GDM1 (cell line): ENCODE measurements around the gene EGFR.

Source experiments
- DNase-seq: peaks from one replicate; lab custom pipeline; 2025; lab: John Stamatoyannopoulos, UW

EGFR gene

DNA sequence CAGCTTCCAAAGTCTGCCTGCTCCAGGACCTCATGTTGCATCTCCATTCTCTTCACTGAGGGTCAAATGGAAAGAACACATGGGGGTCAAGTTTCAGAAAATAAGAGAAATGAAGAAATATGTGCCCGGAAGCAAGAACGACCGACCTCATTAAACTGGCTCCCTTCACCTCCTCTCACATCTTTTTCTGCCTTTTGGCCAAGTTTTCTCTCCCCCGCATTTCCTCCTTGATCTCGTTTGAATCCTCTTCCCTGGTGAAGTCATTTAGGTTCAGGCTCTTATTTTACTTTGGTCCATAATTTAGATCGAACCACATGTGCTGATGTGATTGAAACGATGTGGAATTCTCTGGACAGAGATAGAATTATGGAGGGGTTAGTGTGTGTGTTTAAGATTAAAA is 44.2 kb downstream of the EGFR start:
- no peak for DNase-seq

DNA sequence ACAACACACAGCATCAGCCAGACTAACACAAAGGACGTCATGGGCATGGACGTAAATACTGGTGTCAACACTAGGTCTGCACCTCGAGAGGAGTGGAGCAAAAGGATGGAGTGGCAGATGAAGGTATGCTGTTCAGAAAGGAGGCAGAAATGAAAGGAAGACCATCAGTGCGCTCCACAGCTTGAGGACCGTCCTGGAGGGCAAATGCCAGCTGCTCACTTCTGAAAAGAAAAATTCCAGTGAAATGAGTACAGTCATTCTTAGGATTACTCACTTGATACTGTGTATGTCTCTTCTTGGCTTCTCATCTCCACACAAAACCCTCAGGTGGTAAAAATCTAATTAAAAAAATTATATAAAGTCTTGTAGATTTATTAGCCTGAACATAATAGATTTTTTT is 44.8 kb downstream of the EGFR start:
- DNase-seq, result no peak

DNA sequence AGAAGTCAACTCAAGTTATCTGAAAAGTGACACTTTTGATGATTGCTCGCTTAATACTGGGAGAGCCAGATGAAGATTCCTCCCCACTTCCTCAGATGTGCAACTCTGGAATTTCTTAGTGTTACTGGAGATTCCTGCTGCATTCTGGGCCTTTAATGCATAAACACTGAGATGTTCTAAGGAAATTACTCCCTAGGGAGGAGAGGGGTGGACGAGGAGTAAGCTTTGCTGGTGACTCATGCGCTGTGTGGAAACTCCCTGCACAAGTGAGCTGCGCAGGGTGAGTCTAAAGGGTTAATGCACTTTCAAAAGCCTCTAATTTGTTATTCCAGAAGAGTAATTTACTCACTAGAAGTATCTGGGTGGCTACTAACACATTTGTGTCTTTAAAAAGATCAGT is 46.3 kb downstream of the EGFR start:
- no peak for DNase-seq

DNA sequence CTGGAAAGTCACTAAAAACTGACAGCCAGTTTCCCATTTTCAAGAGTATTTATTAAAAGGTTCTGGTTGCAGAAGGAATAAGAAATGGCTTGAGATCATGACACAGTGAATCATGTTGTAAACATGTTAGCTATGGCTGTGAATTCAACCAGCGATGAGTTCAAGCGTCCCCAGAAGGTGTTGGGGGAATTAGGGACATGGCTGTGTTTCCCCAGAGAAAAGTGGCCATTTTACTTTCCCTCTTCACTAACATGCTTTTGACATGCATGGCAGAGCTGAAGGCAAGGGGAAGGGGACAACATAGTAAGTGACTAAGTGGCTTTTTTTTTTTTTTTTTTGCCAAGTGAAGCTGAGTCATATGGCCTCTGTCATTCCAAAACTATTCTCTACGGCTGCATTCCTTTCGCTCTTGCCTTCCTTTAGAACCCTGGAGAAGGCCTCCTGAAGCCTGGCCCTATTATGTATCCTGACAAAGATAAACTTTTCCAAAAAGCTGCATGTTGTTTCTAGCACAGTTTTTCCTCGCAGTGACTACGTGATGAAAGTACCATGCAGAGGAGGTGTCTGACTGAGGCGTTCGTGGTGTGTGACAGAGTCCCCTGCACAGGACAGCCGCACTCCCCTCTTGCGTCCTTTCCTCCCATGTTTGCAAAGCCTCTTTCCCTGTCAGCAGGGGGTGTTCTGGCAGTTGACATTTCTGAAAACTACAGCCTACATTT is 46.9 kb downstream of the EGFR start:
- DNase-seq, result no peak

DNA sequence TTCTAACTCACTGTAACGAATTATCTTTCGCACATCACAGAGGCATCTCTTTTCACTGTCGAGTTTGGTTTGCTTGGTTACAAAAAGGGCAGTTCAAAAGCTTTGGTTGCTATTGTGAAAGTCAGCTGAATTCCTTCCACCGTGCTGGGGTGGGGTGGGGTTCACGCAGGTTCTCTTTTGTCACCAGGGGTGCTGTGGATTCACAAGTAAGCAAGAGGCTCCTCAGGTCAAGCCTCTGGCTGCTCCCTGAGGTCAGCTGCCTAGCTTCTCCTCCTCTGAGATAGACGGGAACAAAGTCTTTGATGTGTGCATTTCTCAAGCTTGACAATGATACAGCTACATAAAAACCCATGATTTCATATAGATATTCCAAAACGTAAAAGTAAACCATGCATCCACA is 47.7 kb downstream of the EGFR start:
- no peak for DNase-seq

DNA sequence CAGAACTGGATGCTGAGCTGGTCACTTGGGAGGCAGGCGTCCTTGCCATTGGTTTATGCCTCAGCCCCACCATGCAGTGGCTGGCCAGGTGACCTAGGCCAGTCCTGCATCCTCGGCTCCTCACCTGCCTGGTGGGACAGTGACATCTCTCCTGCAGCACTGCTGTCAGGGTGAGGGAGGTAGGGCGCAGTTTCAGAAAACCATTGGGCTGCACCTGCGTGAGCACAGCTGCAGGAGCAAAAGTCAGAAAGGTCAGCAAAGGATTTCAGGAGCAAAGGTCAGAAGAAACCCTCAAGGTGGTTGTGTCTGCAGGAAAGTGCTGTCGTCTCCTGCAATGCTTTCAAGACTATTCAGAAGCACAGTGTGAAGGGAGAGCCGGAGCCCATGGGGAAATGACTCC is 48.1 kb downstream of the EGFR start:
- DNase-seq, result no peak

DNA sequence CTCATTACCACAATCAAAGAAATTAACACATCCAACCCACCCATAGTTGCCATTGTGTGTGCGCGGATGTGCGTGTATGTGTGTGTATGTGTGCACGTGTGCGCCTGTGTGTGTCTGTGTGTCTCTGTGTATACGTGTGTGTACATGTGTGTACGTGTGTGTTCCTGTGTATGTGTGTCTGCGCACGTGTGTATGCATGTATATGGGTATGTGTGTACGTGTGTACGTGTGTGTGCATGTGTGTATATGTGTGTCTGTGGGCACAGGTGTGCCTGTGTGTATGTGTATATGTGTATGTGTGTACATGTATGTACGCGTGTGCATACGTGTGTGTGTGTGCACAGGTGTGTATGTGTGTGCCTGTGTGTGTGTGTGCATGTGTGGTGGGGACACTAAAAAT is 48.9 kb downstream of the EGFR start:
- DNase-seq, result no peak

DNA sequence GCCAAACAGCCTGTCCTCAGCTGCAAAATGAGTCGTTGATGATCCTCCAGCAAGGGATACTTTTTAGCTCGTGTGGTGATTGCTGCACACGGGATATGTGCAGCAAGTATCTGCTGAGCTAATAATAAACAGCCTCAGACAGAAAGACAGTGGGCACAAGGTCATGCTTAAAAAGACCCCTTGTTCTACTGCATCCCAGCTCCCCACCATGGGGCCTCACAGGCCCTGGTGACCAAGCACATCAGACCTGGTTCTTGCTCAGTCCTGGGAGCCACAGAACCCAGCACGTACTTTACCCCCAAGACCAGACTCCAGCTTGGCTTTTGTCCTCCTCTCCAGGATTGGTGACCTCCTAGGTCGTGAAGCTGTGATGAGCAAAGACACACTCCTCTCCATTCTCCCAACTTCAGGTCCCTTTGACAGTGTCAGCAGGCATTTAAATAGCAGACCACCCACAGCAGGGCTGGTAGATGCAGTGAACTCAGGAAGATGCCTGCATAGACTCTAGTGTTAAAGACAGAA is 50.5 kb downstream of the EGFR start:
- no peak for DNase-seq

DNA sequence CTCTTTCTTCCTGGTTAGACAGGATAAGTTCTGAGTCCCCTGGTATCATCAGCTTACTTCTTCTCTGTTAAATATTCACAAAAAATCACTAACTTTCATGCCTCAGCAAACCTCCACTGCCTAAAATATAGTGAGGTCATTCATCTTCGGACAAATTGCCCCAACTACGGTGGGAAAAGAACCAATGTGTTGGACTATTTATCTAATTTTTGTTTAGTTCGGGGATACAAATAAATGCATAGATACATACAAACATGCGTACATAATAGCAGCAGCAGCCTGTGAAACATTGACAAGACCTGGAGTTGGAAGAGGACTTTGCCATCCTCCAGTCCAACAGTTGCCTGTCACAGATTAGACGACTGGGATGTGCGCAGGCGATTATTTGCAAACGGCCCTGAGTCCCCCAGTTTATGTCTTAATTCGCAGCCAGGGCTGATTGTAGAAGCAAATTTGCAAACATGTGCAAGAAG is 51.5 kb downstream of the EGFR start:
- DNase-seq, result no peak

DNA sequence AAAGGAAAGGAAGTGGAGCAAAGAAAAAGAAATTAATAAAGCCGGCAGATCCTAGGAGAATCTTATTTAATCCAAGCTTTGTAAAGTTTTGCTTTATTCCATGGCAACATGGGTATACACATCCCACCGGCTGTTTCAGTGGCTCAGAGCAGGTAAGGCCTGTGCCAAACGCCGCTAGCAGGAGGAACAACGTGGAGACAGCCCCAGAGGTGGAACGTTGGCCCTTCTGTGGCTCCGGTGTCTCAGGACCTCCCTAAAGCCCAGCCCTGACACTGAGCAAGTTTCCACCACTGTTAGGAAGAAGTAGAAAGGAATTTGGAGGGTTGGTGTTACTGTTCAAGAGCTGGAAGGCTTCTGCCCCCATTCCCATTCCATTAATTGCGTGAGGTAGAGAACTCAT is 52.0 kb downstream of the EGFR start:
- DNase-seq, result no peak

DNA sequence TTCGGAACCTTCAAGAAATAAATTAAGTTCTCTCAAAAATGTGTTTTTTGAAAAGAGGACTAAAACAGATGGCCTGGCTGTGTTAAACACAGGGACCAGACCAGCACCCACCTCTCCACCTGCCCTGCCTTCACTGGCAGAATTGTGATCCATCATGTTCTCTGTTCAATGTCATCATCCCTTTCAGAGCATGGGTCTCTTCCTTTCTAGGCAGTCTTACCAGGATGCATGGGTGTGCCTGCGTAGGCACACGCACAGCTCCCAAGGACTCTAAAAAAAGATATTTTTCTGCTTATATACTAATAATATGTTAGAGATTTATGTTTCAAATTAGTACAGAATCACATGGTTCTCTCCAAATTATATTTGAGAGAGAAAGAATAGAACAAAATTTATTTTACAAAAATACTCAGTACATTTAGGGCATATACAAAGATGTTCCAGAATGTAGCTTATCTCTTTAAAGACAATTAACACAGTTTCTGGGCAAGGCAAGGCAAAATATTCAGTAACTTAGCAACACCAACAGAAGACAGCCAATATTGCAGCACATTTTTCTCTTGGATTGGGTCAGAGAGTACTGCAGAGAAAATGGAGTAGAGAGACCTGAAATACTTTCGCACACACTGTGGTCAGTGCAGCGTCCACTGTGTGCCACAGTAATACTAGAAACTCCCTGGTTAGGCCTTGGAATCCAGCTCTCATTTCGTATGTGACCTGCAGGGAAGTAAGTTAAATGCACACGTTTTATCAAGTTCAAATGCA is 52.8 kb downstream of the EGFR start:
- DNase-seq, result no peak

DNA sequence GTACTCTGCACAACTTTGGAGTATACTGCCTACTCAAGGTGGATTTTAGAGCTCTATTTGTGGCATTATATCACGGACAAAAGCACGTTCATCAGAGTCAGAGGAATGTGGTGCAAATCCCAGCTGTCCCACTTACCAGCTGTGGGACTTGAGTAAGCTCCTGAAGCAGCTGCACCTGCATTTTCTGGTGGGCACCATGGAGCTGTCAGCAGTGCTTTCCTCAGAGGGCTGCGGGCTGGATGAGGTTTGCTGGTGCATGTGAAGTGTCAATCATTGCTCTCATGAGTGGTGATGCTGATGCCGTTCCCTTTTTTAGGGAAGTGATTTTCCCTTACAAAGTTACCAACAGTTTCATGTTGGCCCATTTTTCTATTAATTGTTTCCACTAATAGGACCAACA is 53.4 kb downstream of the EGFR start:
- DNase-seq, result no peak

DNA sequence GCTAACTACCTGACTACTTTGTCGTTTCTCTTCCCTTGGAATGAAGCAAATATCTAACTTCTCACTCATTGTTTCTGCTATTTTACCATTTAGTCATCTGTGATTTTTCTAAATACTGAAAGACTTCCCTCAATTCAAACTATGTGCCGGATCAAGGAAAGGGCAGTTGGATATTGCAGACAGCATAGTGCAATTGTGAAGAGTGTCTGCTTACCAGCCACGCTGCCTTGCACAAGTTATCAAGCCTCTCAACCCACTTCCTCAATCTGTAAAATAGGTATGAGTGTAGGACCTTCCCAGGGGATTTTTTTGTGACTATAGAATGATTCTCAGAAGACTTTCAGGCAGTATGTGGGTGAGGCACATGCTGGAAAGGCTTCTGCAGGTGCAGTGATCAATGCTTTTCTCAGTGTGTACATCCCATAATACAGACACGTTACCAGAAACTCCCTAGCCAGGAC is 54.3 kb downstream of the EGFR start:
- no peak for DNase-seq

DNA sequence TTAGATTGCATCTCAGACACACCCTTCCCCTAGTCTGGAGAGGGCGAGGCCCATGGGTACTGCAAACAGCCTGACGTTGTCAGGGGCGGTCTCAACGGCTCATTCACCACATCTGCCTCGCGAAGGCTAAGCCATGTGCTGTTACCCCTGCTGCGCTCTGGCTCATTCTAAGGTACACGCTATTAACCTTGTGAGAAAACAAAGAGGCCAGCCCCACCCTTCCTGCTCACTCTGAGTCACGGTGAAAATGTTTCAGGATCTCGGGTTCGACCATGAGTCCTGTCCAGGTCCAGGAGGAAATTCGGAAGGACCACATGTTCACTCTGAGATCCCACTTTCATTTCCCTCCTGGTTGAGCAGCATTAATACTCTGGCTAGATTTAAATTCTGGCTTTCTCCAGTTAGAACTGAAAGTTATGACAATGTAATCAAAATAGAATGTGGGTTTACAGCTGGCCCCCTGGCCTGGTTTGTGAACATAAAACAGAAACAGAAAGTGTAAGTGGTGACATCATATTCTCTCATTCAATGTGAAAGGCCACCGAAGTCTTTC is 55.2 kb downstream of the EGFR start:
- DNase-seq, result no peak

DNA sequence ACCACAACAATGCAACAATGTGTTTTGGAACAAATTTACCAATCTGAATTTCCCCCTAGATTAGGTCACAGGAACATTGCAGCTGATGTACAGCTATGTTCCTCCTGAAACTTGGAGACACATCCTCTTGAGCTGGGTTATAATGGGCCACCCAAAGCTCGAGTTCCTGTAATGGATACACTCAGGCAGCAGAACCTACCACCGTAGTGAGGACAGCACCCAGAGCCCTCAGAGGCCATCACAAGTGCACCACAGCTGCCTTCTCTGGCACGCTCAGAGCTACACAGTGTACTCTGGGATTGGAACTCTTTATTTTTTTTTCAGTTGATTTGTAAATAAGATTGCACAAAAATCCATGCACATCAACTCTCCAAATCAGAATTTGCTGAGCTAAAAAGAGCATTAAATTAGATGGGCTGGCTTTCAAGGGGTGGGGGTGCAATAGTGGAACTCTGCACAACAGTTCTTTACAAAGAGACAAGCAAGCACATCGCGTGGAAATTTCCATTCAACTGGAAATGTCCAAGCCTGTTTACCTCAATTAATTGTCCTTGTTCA is 56.7 kb downstream of the EGFR start:
- DNase-seq, result no peak

DNA sequence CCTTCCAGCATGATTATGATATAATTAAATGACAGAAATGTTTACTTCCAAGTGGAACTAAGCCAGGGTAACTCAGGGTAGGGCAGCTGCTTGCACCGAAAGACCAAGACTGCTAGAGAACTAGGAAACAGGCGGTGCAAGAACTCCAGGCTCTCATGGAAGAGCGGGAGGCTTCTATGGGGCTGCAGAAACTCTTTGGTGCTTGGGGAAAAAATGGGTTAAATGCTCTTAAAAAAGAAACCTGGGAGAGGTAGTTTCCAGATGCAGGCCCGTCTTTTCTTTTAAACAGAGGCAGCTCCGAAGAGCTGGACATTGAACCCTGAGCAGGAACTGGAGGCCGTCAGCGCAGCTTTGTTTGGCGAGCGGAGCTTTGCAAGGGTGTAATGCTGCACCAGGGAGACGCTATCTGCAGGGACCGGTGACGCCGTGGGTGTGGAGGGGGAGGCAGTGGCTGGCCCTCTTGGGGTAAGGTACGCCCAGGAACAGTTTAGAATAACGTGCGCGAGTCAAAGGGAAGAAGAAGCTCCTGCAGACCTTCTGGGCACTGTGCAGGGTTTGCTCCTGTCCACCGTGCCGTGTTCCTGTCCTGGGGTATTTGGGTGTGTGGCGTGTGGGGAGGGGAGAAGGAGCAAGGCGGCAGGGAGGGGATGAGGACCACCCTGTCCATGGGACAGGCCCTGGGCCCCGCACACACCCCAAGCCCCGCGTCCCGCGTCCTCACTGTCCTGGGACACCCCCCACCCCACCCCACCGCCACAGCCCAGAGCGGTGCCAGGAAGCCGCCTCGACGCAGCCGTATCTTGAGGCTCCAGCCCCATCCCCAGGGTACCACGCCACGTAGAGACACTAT is 59.0 kb downstream of the EGFR start:
- DNase-seq, result no peak

DNA sequence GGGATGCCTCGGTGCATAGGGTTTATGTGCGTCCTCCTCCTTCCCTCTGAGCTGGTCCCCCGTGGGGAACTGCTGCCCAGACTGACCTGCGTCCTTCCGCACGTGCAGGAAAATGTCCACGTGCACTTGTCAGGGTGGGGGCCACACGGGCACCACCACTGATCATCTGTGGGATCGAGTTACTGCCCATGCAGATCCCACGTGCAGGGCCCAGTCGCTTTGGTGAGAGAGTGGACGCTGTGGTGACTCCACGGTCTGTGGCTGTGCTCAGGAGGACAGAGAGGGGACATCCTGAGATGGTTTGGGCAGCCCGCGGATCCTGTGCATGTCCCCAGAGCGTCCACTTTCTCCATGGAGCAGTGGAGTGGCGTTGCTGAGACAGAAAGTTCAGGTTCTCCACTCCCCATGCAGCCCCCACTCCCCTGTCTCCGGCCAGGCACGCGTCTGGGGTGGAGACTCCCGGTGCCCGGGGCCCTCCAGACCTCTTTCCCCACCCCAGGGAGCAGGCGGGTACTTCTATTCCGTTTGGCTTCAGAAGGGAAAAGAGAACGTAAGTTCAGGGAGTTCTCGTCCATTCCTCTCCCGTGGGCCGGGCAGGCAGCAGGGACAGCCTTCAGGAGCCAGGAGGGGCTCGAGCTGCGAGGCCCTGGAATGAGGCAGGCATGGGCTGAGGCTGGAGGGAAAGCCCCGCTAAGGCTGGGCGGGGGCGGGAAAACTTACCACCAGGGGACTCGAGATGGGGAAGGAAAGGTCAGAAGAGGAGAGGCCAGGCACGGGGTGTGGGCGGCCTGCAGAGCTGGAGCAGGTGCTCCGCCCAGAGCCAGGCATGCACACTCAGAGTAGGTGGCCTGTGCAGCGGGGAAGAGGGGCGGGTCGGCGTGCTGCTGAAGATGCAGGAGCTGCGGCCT is 59.9 kb downstream of the EGFR start:
- no peak for DNase-seq

DNA sequence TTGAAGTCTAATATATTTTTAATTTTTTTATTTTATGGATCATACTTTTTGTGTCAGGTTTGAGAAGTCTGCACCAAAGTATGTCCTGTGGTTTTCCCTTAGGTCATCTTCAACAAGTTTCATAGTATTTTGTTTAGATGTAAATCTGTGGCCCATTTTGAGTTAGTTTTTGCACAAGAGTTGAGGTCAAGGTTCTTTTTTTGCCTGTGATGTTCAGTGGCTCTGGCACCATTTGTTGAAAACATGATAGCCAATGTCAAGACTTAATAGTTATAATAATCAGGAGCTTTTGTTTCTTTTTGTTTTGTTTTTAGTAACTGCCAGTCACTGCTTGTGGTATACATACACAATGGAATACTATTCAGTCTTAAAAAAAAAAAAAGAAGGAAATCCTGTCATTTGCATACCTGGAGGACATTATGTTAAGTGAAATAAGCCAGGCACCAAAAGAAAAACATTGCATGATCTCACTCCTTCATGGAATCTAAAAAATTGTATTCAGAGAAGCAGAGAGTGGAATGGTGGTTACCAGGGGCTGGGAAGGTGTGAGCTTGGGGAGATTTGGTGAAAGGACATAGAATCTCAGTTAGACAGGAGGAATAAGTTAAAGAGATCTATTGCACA is 61.3 kb downstream of the EGFR start:
- DNase-seq, result no peak

DNA sequence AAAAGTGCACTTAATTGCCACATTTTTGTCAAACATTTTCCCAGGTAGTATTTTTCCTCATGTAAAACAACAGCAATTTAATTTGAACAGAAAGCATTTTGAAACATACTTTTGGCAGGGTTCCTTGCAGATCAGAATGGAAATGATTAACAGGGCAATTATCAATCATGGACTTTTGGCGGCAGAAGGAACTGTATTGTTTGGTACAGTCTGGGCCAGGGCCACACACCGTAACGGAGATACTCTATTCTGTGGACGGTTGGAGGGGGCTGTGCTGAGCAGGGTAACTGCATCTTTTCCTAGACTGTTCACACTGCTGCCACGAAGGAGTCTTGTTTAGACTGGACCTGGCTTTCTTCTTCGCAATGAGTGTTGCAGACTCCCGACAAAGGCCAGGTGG is 62.3 kb downstream of the EGFR start:
- no peak for DNase-seq
